ENCODE measurements around the gene ATP6V0A4. TPM values are rescaled to one million over a fixed set of nuclear protein-coding genes. Genes with fewer than 3 reads are reported as not detected.
"Not testable (repeated sequence)": the region's sequence is repeated elsewhere in the genome, so short reads cannot be mapped to it uniquely, and the experiment has no call there.

Gene ATP6V0A4
- total RNA-seq, 3 donors from 2014 or later (not counting 1 experiment from before 2014, with no cell fraction given), result not detected

DNA sequence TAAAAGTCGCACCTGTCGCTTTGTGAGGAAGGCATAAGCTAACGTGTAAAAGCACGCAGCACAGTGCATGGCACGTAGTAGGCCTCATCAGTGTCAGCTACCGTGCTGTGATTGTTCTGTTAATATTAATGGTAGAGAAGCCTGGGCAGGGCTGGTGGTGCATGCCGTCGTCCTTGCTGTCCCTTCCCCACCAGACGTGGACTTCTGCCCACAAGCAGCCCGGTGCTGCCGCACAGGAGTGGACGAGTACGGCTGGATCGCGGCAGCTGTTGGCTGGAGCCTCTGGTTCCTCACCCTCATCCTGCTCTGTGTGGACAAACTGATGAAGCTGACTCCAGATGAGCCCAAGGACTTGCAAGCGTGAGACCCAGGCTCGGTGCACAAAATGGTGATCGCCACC, 4.7 kb upstream of the ATP6V0A4 start:
- TF ChIP-seq, protein P1, sequence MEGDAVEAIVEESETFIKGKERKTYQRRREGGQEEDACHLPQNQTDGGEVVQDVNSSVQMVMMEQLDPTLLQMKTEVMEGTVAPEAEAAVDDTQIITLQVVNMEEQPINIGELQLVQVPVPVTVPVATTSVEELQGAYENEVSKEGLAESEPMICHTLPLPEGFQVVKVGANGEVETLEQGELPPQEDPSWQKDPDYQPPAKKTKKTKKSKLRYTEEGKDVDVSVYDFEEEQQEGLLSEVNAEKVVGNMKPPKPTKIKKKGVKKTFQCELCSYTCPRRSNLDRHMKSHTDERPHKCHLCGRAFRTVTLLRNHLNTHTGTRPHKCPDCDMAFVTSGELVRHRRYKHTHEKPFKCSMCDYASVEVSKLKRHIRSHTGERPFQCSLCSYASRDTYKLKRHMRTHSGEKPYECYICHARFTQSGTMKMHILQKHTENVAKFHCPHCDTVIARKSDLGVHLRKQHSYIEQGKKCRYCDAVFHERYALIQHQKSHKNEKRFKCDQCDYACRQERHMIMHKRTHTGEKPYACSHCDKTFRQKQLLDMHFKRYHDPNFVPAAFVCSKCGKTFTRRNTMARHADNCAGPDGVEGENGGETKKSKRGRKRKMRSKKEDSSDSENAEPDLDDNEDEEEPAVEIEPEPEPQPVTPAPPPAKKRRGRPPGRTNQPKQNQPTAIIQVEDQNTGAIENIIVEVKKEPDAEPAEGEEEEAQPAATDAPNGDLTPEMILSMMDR (IDR thresholded peaks at IDR 0.05), result no peak
- H3K4me1 ChIP-seq (ENCODE audit: control insufficient read depth, insufficient read depth, low read length), result peaks cover 4% of the 10 kb centered on the region
- intact Hi-C loops (cut with micrococcal nuclease), result no loop called here
- Mint-ChIP-seq H3K27me3 (ENCODE audit: low read depth in 2 of 2) (peaks cover 2 to 5% of the 10 kb centered on the region in 2 donors), H3K4me1 (peaks cover 1 to 2% of the 10 kb centered on the region in 2 donors), H3K9me3 (no peaks in the 10 kb centered on the region), H3K36me3 (no peaks in the 10 kb centered on the region), H3K4me3 (no peak overlapping the region), H3K27ac (no peak overlapping the region)
- H3K27ac ChIP-seq (ENCODE audit: low read length), result no peak overlapping the region
- H3K36me3 ChIP-seq (ENCODE audit: control insufficient read depth, insufficient read depth, low read length), result no peaks in the 10 kb centered on the region
- WGBS (ENCODE audit: insufficient coverage), result 96% methylated on average over 18 of the region's 18 CpGs
- DNase-seq (no peak), ATAC-seq (no peak)
- no peaks in the 10 kb centered on the region for H3K9me3 ChIP-seq (ENCODE audit: control insufficient read depth, insufficient read depth, low read length)
- H3K27me3 ChIP-seq (ENCODE audit: control insufficient read depth, insufficient read depth, low read length), result no peaks in the 10 kb centered on the region
- H3K4me3 ChIP-seq (ENCODE audit: low read length), result no peak overlapping the region

DNA sequence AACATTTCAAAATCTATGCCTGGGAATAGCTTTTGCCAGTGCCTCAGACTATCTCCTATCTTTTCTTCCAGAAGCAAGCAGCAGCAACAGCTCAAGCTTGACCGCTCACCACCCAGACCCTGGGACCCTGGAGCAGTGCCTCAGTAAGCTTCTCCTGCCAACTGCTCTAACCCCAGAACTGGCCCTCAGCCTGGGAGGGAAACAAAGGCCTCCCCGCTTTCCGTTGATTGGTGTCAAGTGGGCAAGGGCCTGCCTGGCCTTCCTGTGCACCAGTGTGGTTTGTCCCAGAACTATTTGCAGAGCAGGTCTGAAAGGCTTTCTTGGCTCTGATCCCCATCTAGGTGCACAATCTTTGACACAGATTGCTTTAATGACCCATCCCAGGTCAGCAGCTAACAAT, 3.3 kb upstream of the ATP6V0A4 start:
- no peaks in the 10 kb centered on the region for H3K27me3 ChIP-seq (ENCODE audit: control insufficient read depth, insufficient read depth, low read length)
- peaks cover 5% of the 10 kb centered on the region in 2 donors for H3K4me1 Mint-ChIP-seq
- H3K36me3 Mint-ChIP-seq, result no peaks in the 10 kb centered on the region
- no peaks in the 10 kb centered on the region for H3K9me3 ChIP-seq (ENCODE audit: control insufficient read depth, insufficient read depth, low read length)
- TF ChIP-seq, protein P1 (IDR thresholded peaks at IDR 0.05), result no peak
- no peaks in the 10 kb centered on the region for H3K36me3 ChIP-seq (ENCODE audit: control insufficient read depth, insufficient read depth, low read length)
- DNase-seq (no peak), ATAC-seq (no peak)
- H3K4me3 ChIP-seq (ENCODE audit: low read length), result no peak overlapping the region
- H3K4me1 ChIP-seq (ENCODE audit: control insufficient read depth, insufficient read depth, low read length), result peaks cover 14% of the 10 kb centered on the region
- no peak overlapping the region for H3K27ac ChIP-seq (ENCODE audit: low read length)
- H3K27me3 Mint-ChIP-seq (ENCODE audit: low read depth in 2 of 2), result peaks cover 2 to 5% of the 10 kb centered on the region in 2 donors
- no peak overlapping the region for H3K4me3 Mint-ChIP-seq
- H3K9me3 Mint-ChIP-seq, result no peaks in the 10 kb centered on the region
- 93% methylated on average over 3 of the region's 3 CpGs for WGBS (ENCODE audit: insufficient coverage)
- no peak overlapping the region for H3K27ac Mint-ChIP-seq
- intact Hi-C loops (cut with micrococcal nuclease), result no loop called here

DNA sequence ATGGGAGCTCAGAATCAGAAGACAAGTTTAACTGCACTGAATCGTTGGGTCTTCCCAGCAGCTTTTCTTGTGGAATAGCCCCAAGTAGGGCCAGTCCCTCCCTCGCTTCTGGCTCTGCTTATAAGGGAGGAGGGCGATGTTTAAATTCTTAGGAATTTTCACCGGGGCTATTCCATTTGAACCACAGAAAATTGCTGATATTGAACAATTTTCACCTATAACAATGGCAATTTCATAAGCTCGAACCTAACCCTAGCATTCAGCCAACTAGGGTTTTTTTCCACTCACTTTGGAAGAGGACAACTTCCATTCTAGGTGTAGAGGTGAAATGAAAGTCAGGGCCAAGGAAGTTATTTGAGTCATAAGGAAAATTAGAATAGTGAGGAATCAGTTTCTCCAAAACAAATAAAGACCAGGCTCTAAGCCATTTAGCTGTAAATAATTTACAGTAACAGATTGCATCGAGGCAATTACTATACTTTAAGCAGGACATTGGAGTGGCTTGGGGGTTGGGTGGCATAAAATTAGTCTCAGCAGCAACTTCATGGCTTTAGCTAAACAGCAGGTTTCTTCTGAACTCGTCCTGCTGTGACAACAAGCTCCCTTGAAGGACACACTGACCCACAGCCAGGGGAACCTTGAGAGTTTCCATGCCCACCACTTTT, 1.5 kb upstream of the ATP6V0A4 start:
- Histone ChIP-seq H3K36me3 (ENCODE audit: control insufficient read depth, insufficient read depth, low read length) (no peaks in the 10 kb centered on the region), H3K27ac (ENCODE audit: low read length) (no peak overlapping the region), H3K9me3 (ENCODE audit: control insufficient read depth, insufficient read depth, low read length) (no peaks in the 10 kb centered on the region), H3K27me3 (ENCODE audit: control insufficient read depth, insufficient read depth, low read length) (no peaks in the 10 kb centered on the region), H3K4me1 (ENCODE audit: control insufficient read depth, insufficient read depth, low read length) (peaks cover 14% of the 10 kb centered on the region), H3K4me3 (ENCODE audit: low read length) (no peak overlapping the region)
- intact Hi-C loops (cut with micrococcal nuclease), result no loop called here
- Mint-ChIP-seq H3K36me3 (no peaks in the 10 kb centered on the region), H3K4me3 (no peak overlapping the region), H3K4me1 (peaks cover 5% of the 10 kb centered on the region in 2 donors), H3K27ac (no peak overlapping the region), H3K27me3 (ENCODE audit: low read depth in 2 of 2) (peaks cover 2 to 5% of the 10 kb centered on the region in 2 donors), H3K9me3 (no peaks in the 10 kb centered on the region)
- no peak for DNase-seq
- ATAC-seq, result no peak
- TF ChIP-seq, protein P1 (IDR thresholded peaks at IDR 0.05), result no peak
- WGBS (ENCODE audit: insufficient coverage), result 84% methylated on average over 6 of the region's 7 CpGs

DNA sequence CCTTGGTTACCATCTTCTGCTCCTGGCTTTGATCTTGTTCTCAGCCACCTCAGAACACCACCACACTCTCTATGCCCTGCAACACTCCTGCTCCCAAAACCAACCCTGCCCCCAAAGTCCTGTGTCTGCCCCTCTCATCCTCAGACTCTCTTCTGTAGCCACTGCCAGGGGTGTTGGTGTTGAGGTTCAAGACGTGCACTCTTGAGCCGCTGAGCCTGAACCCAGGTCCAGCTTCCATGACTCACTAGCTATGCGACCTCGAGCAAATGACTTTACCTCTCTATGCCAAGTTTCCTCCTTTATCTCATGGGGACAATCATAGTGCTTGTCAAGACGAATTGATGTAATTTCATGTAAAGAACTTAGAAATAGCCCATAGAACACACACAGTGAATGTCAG, 840 bp upstream of the ATP6V0A4 start:
- ATAC-seq, result no peak
- H3K36me3 Mint-ChIP-seq, result no peaks in the 10 kb centered on the region
- no peak overlapping the region for H3K27ac ChIP-seq (ENCODE audit: low read length)
- TF ChIP-seq, protein P1 (IDR thresholded peaks at IDR 0.05), result no peak
- WGBS (ENCODE audit: insufficient coverage), result 91% methylated on average over 5 of the region's 5 CpGs
- DNase-seq, result no peak
- H3K27me3 ChIP-seq (ENCODE audit: control insufficient read depth, insufficient read depth, low read length), result no peaks in the 10 kb centered on the region
- peaks cover 2 to 5% of the 10 kb centered on the region in 2 donors for H3K27me3 Mint-ChIP-seq (ENCODE audit: low read depth in 2 of 2)
- peaks cover 5% of the 10 kb centered on the region in 2 donors for H3K4me1 Mint-ChIP-seq
- no peak overlapping the region for H3K4me3 ChIP-seq (ENCODE audit: low read length)
- H3K4me3 Mint-ChIP-seq, result no peak overlapping the region
- intact Hi-C loops (cut with micrococcal nuclease), result no loop called here
- peaks cover 14% of the 10 kb centered on the region for H3K4me1 ChIP-seq (ENCODE audit: control insufficient read depth, insufficient read depth, low read length)
- H3K9me3 Mint-ChIP-seq, result no peaks in the 10 kb centered on the region
- no peaks in the 10 kb centered on the region for H3K9me3 ChIP-seq (ENCODE audit: control insufficient read depth, insufficient read depth, low read length)
- H3K36me3 ChIP-seq (ENCODE audit: control insufficient read depth, insufficient read depth, low read length), result no peaks in the 10 kb centered on the region
- no peak overlapping the region for H3K27ac Mint-ChIP-seq

DNA sequence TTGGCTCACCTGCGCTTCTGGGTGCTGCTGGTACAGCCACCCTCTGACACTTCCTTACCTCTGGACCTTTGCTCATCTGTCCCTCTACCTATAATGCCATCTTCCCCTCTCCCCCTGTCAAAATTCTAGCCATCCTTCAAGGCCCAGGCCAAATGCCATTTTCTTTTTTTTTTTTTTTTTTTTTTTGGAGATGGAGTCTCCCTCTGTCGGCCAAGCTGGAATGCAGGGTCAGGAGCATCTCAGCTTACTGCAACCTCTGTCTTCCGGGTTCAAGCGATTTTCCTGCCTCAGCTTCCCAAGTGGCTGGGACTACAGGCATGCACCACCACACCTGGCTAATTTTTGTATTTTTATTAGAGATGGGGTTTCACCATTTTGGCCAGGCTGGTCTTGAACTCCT, 950 bp downstream of the ATP6V0A4 start:
- WGBS (ENCODE audit: insufficient coverage), result 75% methylated on average over 4 of the region's 4 CpGs
- ATAC-seq; H3K27ac ChIP-seq (ENCODE audit: low read length); H3K4me3 Mint-ChIP-seq; intact Hi-C loops (cut with micrococcal nuclease); H3K27me3 ChIP-seq (ENCODE audit: control insufficient read depth, insufficient read depth, low read length); H3K27me3 Mint-ChIP-seq (ENCODE audit: low read depth in 2 of 2); H3K36me3 ChIP-seq (ENCODE audit: control insufficient read depth, insufficient read depth, low read length); H3K36me3 Mint-ChIP-seq; H3K4me3 ChIP-seq (ENCODE audit: low read length); H3K27ac Mint-ChIP-seq; H3K9me3 Mint-ChIP-seq; H3K9me3 ChIP-seq (ENCODE audit: control insufficient read depth, insufficient read depth, low read length); H3K4me1 Mint-ChIP-seq; DNase-seq: not testable (repeated sequence)
- H3K4me1 ChIP-seq (ENCODE audit: control insufficient read depth, insufficient read depth, low read length), result peaks cover 14% of the 10 kb centered on the region
